Stomach (tissue), 4 donors: ENCODE measurements around the gene DIP2A.

Source experiments
- EP300 ChIP-seq: sonication (generic); formaldehyde crosslinking; IDR thresholded peaks from one replicate; pipeline ENCODE4 v1.6.1; 2017; ENCODE audit warnings: antibody characterized with exemption
- POLR2A ChIP-seq, 4 donors: fragments of 450-650 bp; IDR thresholded peaks; one replicate each; pipeline ENCODE4 v1.6.1; 2016; ENCODE audit warnings: antibody characterized with exemption in 4 of 4, control low read depth in 2 of 4, mild to moderate bottlenecking in 1 of 4, moderate library complexity in 1 of 4

DNA sequence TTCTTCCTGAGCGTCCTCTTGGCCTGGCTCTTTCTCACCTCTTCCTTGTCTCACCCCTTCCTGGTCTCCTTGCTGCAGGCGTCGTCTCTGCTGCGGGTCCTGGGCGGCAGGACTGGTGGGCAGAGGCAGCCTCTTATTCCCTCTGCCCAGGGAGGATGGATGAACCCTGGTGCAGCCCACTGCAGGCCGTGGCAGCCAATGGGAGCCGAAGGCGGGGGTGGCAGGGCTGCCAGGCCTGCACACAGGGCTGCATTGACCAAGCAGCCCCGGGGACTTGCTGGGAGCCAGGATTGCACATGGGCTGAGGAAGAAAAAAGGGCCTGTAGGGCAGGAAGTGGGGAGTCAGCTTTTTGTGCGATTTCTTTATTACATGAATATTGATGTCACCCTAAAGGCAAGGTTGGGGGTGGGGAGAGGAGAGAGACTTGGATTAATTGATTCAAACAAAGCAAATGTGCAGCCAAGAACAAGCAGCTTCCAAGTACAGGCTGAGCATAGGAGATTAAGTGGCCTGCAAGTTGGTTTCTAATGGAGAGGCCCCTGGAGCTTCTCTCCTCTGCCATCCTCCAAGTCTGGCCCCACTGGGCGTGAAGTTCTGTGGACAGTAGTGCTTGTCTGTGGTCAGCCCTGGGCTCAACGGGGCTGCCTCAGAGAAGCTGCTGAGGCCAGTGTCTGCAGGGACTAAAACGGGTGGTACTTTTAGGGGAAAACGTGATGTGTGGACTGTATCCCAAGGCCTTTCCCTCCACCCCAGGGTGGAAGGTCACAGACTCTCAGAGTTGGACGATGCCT lies 146.5 kb downstream of the DIP2A start, which contains the start of gene S100B:
- TF ChIP-seq POLR2A (IDR thresholded peaks at IDR 0.05) (no peak), EP300 (no peak)
